NT2/D1 (cell line): ENCODE measurements around the gene GNAL.

ENCODE experiments used
- DNase-seq: peaks from one replicate; pipeline ENCODE4 v3.0.0-alpha.2; 2011; ENCODE audit warnings: low read depth, low spot score
- H3K27me3 ChIP-seq: 2 replicates; pipeline ENCODE4 v1.6.0; 2011; ENCODE audit warnings: mild to moderate bottlenecking; ENCODE audit not compliant: insufficient read length, insufficient read depth
- H3K36me3 ChIP-seq: 2 replicates; pipeline ENCODE4 v1.6.1; 2011; ENCODE audit warnings: mild to moderate bottlenecking, low read length, mixed read lengths; ENCODE audit not compliant: insufficient read depth, insufficient read length
- H3K4me1 ChIP-seq: 2 replicates; pipeline ENCODE4 v1.5.1; 2011; ENCODE audit not compliant: insufficient read depth, insufficient read length
- H3K4me3 ChIP-seq: 2 replicates; pipeline ENCODE4 v1.5.1; 2011; ENCODE audit warnings: low read depth; ENCODE audit not compliant: insufficient read length
- H3K9ac ChIP-seq: 2 replicates; pipeline ENCODE4 v1.6.0; 2011; ENCODE audit warnings: low read depth; ENCODE audit not compliant: insufficient read length
- H3K9me3 ChIP-seq: 2 replicates; pipeline ENCODE4 v1.5.1; 2011; ENCODE audit warnings: mild to moderate bottlenecking, low read length; ENCODE audit not compliant: insufficient read depth
- SUZ12 ChIP-seq: IDR thresholded peaks from 2 replicates; pipeline ENCODE4 v1.6.1; 2011; ENCODE audit not compliant: insufficient read length, insufficient read depth; ENCODE audit errors: extremely low read depth
- YY1 ChIP-seq: IDR thresholded peaks from 2 replicates; pipeline ENCODE4 v1.6.1; 2011; ENCODE audit not compliant: insufficient read length, insufficient read depth
- ZNF274 ChIP-seq: IDR thresholded peaks from 2 replicates; pipeline ENCODE4 v1.6.1; 2011; ENCODE audit warnings: mild to moderate bottlenecking, low read depth, low read length

Gene GNAL

GRCh38 chr18:11784674-11785304, 95.7 kb downstream of the GNAL start:
- H3K9ac ChIP-seq: no peak overlapping the region
- H3K4me1 ChIP-seq: peaks cover 3% of the 10 kb centered on the region
- no peak for TF ChIP-seq YY1
- no peak for TF ChIP-seq SUZ12
- no peak for TF ChIP-seq ZNF274
- DNase-seq: no peak
- no peaks in the 10 kb centered on the region for H3K27me3 ChIP-seq
- H3K9me3 ChIP-seq: no peaks in the 10 kb centered on the region
- no peak overlapping the region for H3K4me3 ChIP-seq
- H3K36me3 ChIP-seq: no peaks in the 10 kb centered on the region

- Histone ChIP-seq H3K4me3 (no peak overlapping the region), H3K36me3 (no peaks in the 10 kb centered on the region), H3K27me3 (no peaks in the 10 kb centered on the region), H3K9me3 (no peaks in the 10 kb centered on the region), H3K9ac (no peak overlapping the region), H3K4me1 (peaks cover 3% of the 10 kb centered on the region)
- TF ChIP-seq YY1 (no peak), SUZ12 (no peak), ZNF274 (no peak)
- no peak for DNase-seq
These were observed 96.5 kb downstream of the GNAL start for GRCh38 chr18:11785444-11786055.

- H3K36me3 ChIP-seq: no peaks in the 10 kb centered on the region
- DNase-seq: no peak
These were observed 100.8 kb downstream of the GNAL start for GRCh38 chr18:11789716-11790510.

GRCh38 chr18:11791131-11791530, 102.1 kb downstream of the GNAL start:
- TF ChIP-seq YY1: no peak
- no peak for TF ChIP-seq SUZ12
- no peak for TF ChIP-seq ZNF274
- Histone ChIP-seq H3K4me3 (no peak overlapping the region), H3K36me3 (no peaks in the 10 kb centered on the region), H3K4me1 (no peaks in the 10 kb centered on the region), H3K9me3 (no peaks in the 10 kb centered on the region), H3K9ac (no peak overlapping the region), H3K27me3 (no peaks in the 10 kb centered on the region)
- no peak for DNase-seq

More at GRCh38 chr18:11789716-11790510, 100.8 kb downstream of the GNAL start:
- H3K9me3 ChIP-seq: no peaks in the 10 kb centered on the region
- H3K9ac ChIP-seq: no peak overlapping the region
- no peaks in the 10 kb centered on the region for H3K4me1 ChIP-seq
- TF ChIP-seq YY1: no peak
- no peak for TF ChIP-seq SUZ12
- no peak for TF ChIP-seq ZNF274
- H3K27me3 ChIP-seq: no peaks in the 10 kb centered on the region
- no peak overlapping the region for H3K4me3 ChIP-seq

GRCh38 chr18:11792632-11793031, 103.6 kb downstream of the GNAL start:
- TF ChIP-seq SUZ12 (no peak), ZNF274 (no peak), YY1 (no peak)
- Histone ChIP-seq H3K27me3 (no peaks in the 10 kb centered on the region), H3K4me1 (no peaks in the 10 kb centered on the region), H3K9me3 (no peaks in the 10 kb centered on the region), H3K9ac (no peak overlapping the region), H3K4me3 (no peak overlapping the region), H3K36me3 (no peaks in the 10 kb centered on the region)
- no peak for DNase-seq

GRCh38 chr18:11794195-11794594, 105.1 kb downstream of the GNAL start:
- no peaks in the 10 kb centered on the region for H3K4me1 ChIP-seq
- no peak for DNase-seq
- H3K9ac ChIP-seq: no peak overlapping the region
- H3K4me3 ChIP-seq: no peak overlapping the region
- no peaks in the 10 kb centered on the region for H3K9me3 ChIP-seq
- no peaks in the 10 kb centered on the region for H3K27me3 ChIP-seq
- no peaks in the 10 kb centered on the region for H3K36me3 ChIP-seq
- no peak for TF ChIP-seq SUZ12
- TF ChIP-seq YY1: no peak
- no peak for TF ChIP-seq ZNF274

GRCh38 chr18:11795916-11796315, 106.9 kb downstream of the GNAL start:
- no peak overlapping the region for H3K4me3 ChIP-seq
- no peaks in the 10 kb centered on the region for H3K4me1 ChIP-seq
- H3K9ac ChIP-seq: no peak overlapping the region
- H3K9me3 ChIP-seq: no peaks in the 10 kb centered on the region
- no peak for DNase-seq
- TF ChIP-seq YY1: no peak
- TF ChIP-seq ZNF274: no peak
- no peak for TF ChIP-seq SUZ12
- no peaks in the 10 kb centered on the region for H3K27me3 ChIP-seq
- H3K36me3 ChIP-seq: no peaks in the 10 kb centered on the region
